DMS153 treated with DMSO at 0.1 percent for 48 hours (cell line): ENCODE results near the gene LSM2.
"Not testable (repeated sequence)": the region's sequence is repeated elsewhere in the genome, so short reads cannot be mapped to it uniquely, and the experiment has no call there.

Source experiments
- DNase-seq: peaks from one replicate; lab custom pipeline; 2025; ENCODE audit not compliant: unreplicated experiment; lab: John Stamatoyannopoulos, UW

The LSM2 gene

DNA sequence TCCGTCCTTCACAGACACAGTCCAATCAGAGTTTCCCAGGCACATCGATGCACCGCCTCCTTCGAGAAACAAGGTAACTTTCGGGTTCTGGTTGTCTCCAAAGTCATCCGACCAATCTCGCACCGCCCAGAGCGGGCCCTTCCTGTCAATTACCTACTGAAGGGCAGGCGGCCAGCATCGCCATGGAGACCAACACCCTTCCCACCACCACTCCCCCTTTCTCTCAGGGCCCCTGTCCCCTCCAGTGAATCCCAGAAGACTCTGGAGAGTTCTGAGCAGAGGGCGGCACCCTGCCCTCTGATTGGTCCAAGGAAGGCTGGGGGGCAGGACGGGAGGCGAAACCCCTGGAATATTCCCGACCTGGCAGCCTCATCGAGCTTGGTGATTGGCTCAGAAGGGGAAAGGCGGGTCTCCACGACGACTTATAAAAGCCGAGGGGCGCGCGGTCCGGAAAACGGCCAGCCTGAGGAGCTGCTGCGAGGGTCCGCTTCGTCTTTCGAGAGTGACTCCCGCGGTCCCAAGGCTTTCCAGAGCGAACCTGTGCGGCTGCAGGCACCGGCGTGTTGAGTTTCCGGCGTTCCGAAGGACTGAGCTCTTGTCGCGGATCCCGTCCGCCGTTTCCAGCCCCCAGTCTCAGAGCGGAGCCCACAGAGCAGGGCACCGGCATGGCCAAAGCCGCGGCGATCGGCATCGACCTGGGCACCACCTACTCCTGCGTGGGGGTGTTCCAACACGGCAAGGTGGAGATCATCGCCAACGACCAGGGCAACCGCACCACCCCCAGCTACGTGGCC, 20.7 kb upstream of the LSM2 start, which contains the start of gene HSPA1B:
Gene HSPA1B (plus strand): TSS at position 453 of the 794 bp plus-strand sequence. CDS start 213 bp downstream, at position 666.
- DNase-seq: peak; percentile 98

DNA sequence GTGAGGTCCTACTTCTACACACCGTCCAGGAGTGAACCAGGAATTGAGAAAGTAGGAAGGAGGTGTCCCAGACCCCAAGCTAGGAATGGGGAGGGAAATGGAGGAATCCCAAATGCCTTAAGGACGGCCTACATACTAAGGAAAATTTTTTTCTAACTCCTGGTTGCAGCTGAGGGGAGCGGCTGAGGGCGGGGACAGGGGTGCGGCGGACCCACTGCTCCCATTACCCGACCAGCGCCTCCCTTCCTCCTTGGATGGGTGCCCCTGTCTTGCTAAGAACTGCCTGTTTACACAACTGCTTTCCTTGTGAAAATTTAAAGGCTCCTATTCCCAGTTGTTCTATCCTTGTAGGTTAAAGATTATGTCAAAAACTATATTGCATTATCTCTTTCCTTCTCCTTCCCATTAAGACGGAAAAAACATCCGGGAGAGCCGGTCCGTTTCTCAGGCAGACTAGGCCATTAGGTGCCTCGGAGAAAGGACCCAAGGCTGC, 20.1 kb upstream of the LSM2 start:
- no peak for DNase-seq

DNA sequence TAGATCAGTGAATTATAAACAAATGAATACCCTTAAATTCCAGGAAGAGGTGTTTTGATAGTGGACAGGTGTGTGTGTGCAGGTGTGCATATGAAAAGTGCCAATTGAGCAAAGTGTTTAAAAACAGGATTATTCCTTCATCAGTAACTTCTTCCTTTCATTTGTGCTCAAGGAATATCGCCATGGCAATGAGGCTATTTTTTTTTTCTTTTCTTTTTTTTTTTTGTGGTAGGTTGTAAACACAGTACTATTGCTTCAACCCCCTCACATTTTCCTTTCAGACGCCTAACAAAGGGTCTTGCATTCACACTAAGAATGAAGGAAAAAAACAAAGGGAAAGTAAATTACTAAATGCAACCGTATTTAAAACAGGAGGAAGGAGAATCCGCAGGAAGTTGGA, 18.8 kb upstream of the LSM2 start:
- DNase-seq: no peak

DNA sequence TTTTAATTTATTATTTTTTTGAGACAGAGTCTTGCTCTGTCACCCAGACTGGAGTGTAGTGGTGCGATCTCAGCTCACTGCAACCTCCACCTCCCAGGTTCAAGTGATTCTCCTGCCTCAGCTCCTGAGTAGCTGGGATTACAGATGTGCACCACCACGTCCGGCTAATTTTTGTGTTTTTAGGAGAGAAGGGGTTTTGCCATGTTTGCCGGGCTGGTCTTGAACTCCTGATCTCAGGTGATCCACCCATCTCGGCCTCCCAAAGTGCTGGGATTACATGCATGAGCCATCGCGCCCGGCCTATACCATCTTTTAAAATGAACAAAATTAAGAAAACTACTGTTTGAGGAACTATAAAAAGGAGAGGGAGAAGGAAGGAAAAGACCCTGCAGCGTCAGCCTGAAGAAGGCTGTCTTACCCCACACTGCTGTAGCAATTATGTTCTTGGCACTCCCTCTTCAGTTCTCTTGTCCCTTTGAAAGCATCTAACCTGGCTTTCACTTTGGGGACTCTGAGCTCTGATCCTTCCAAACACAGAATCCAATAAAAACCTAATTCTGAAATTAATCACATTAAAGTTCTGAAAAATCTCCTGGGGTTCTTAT, 16.9 kb upstream of the LSM2 start:
- DNase-seq: not testable (repeated sequence)

DNA sequence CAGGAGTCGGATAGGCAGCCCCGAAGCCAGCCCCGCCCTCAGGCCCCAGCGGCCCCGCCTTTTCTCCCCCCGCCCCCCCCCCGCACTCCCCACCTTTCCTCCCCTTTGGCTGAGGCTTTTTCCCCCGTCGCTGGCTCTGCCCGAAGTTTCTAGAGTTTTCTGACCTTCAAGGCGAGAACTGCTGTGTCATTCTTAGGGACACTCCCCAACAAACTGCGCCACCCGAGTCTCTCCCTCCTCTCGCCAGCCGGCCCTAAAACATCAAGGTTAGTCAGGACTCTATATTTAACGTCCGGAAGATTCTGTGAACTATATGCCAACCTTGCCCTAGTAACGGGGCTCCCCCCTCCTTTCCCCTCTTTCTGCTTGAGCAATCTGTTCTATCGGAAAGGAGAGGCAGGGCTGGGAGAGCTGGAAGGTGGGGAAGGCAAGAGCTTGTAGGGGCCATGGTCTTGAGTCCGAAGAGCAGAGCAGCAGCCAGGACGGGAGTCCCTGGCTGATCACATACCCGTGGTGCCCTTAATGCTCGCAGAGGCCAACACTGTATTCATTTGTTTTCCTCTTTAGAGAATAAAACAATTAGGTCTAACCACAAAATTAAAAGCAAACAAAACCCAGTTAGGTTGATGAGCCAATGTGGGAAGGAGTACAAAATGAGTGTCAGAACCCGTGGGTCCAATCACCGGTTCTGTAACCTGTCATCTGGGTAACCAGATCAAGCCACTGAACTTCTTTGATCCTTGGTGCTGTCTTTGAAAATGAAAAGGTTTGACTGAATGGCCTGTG, 15.5 kb upstream of the LSM2 start:
- peak; percentile 42 for DNase-seq

DNA sequence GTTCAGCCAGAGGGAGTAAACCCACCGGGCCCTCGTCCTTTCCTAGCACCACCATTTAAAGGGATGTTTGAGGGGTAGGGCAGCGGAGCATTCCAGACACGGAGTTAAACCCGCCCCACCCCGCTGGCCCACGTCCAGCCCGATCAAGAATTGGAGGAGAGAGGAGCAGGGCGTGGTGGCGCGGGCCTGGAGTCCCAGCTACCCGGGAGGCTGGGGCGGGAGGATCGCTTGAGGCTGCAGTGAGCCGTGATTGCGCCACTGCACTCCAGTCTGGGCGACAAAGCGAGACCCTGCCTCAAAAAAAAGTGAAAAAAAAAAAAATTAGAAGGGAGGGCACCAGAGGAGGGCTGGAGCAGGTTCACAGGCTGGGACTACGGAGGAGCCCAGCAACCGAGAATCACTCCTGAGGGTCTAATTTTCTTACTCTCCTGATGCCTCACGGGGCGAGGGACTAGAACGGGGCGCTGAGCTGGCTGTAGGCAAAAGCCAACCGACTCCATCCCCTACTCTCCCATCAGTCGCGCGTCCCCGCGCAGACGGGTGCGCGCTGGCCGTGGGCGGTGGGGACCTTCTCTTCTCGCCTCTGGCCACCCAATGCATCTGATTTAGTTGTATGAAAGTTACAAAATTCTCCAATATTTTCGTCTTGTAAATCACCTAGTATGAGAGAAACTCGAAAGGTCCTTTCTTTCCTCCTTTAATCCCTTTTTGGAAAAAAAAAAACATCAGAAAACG, 14.7 kb upstream of the LSM2 start:
- no peak for DNase-seq

DNA sequence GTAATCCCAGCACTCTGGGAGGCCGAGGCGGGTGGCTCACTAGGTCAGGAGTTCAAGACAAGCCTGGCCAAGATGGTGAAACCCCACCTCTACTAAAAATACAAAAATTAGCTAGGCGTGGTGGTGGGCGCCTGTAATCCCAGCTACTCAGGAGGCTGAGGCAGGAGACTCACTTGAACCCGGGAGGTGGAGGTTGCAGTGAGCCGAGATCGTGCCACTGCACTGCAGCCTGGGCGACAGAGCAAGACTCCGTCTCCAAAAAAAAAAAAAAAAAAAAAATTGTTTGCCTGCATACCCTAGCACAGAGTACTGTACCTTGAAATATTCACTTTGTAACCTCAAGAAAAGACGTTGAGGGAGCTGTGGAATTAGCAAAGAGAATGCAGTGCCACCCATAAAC, 13.6 kb upstream of the LSM2 start:
- not testable (repeated sequence) for DNase-seq

DNA sequence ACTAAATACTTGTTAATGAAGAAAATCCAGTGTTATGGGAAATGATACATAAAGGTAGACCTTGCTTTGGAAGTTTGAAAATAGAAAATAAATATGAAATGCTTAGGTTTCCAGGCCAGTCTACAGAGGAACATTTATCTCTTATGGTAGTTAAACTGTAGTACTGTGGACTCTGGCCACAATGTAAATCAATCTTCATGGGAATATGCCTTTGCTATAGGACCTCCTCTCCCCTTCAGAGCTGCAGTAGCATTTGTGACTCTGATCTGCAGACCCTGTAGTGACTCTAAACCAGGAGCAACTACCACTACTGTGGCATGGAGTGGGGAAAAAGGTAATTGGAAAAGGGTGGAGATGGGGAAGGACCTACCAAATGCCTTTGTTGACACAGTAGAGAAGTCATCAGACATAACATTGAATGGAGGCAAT, 13.1 kb upstream of the LSM2 start:
- no peak for DNase-seq

DNA sequence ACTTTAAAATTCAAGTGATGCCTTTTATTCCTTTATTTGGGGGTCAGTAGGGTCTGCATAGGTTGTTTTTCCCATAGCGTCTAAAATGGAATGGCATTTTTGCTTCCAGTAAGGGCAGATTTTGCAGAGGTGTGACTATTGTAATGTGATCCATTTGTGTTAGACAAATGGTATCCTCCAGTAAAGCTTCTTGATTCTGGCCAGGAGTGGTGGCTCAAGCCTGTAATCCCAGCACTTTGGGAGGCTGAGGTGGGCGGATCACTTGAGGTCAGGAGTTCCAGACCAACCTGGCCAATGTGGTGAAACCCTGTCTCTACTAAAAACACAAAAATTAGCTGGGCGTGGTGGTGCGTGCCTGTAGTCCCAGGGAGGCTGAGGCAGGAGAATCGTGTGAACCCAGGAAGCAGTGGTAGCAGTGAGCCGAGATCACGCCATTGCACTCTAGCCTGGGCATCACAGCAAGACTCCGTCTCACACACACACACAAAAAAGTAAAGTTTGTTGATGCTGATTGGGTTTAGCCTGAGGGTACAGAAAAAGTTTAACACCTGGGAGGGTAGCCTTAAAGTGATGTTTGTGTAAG, 11.3 kb upstream of the LSM2 start:
- DNase-seq: not testable (repeated sequence)

DNA sequence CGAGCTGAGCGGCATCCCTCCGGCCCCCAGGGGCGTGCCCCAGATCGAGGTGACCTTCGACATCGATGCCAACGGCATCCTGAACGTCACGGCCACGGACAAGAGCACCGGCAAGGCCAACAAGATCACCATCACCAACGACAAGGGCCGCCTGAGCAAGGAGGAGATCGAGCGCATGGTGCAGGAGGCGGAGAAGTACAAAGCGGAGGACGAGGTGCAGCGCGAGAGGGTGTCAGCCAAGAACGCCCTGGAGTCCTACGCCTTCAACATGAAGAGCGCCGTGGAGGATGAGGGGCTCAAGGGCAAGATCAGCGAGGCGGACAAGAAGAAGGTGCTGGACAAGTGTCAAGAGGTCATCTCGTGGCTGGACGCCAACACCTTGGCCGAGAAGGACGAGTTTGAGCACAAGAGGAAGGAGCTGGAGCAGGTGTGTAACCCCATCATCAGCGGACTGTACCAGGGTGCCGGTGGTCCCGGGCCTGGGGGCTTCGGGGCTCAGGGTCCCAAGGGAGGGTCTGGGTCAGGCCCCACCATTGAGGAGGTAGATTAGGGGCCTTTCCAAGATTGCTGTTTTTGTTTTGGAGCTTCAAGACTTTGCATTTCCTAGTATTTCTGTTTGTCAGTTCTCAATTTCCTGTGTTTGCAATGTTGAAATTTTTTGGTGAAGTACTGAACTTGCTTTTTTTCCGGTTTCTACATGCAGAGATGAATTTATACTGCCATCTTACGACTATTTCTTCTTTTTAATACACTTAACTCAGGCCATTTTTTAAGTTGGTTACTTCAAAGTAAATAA, 10.6 kb upstream of the LSM2 start:
- DNase-seq: not testable (repeated sequence)

DNA sequence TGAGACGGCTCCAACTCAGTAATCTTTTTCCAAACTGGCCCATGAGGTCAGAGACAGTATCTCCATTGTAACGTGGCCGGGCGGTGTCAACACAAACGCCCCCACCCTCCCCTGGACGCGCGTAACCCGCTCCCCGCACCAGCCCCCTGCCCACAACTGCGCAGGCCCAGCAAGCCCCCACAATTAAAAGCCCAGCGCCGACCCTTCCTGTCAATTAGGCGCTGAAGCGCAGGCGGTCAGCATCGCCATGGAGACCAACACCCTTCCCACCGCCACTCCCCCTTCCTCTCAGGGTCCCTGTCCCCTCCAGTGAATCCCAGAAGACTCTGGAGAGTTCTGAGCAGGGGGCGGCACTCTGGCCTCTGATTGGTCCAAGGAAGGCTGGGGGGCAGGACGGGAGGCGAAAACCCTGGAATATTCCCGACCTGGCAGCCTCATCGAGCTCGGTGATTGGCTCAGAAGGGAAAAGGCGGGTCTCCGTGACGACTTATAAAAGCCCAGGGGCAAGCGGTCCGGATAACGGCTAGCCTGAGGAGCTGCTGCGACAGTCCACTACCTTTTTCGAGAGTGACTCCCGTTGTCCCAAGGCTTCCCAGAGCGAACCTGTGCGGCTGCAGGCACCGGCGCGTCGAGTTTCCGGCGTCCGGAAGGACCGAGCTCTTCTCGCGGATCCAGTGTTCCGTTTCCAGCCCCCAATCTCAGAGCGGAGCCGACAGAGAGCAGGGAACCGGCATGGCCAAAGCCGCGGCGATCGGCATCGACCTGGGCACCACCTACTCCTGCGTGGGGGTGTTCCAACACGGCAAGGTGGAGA, 8.5 kb upstream of the LSM2 start, which contains the start of the genes HSPA1A and HSPA1L:
Gene HSPA1A (plus strand): TSS at position 519 of the 814 bp plus-strand sequence. CDS start 214 bp downstream, at position 733.
Gene HSPA1L (minus strand): TSS at position 259 of the 814 bp plus-strand sequence. CDS start 3,311 bp downstream, outside the sequence.
- peak; percentile 89 for DNase-seq

DNA sequence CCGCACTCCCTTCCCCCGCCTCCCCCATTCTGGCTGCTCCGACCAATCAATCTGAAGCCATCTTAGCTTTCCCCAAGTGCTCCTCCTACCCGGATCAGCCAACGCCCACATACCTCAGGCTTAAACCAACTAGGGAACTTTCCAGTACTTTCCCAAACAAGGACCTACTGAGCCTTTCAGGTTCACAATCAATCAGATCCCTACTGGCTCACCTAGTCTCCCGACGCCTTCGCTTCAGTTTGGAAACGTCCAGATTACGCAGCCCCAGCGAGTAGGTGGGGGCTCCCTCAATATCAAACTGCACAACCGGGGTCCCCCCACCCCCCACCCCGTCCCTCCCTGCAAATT, 7.9 kb upstream of the LSM2 start:
- peak; percentile 94 for DNase-seq

DNA sequence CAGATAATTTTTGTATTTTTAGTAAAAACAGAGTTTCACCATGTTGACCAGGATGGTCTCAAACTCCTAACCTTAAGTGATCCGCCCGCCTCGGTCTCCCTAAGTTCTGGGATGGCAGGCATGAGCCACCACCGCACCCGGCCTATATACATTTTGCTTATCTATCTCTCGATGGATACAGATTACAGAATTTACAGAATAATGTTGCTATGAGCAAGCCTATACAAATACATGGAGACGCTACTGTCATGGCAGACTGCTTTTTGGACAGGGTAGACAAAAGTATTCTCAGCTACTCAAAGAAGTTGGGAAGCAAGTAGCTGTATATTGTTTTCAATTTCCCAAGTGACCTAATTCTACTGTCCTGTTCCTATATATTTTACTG, 6.7 kb upstream of the LSM2 start:
- DNase-seq: no peak

DNA sequence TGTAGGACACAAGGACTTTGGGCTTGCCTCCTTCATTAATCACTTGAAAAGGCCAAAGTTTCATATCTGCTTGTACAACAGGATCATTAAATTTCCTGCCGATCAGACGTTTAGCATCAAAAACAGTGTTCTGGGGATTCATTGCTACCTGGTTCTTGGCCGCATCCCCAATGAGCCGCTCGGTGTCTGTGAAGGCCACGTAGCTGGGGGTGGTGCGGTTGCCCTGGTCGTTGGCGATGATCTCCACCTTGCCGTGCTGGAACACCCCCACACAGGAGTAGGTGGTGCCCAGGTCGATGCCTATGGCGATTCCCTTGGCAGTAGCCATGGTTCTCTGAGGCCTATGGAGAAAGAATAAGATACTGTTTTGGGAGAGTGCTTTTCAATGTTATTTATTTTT, 4.9 kb upstream of the LSM2 start:
- DNase-seq: no peak

DNA sequence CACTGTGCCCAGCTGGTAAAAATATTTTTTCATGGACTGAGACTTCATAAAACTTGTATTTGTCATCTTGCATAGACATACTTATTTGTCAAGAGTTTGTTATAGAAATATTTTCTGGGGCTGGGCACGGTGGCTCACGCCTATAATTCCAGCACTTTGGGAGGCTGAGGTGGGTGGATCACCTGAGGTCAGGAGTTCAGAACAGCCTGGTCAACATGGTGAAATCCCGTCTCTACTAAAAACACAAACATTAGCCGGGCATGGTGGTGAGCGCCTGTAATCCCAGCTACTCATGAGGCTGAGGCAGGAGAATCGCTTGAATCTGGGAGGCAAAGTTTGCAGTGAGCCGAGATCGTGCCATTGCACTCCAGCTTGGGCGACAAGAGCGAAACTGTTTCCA, 1.8 kb upstream of the LSM2 start:
- DNase-seq: not testable (repeated sequence)

DNA sequence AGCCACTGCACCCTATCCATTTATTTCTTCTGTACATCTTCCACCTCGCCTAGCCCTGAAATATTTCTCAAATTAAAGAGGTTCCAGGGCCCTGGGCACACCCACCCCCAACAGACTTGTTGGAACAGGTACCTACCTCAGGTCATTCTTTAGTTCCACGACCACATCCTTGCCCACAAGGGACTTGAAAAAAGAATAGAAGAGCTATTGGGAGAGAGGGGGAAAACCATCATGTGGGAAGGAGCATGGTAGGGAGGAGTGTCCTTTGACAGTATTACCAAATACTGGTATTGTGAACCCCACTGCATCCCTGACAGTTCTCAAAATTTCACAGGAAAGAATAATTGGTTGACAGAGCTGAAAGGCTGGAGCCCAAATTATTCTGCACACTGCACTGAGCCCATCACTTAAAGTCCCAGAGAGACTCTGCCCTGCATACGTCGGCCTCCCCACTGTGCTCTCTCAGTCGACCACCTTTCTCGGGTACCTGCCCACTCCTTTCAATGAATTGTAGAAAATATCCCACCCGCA, 762 bp downstream of the LSM2 start:
- no peak for DNase-seq

DNA sequence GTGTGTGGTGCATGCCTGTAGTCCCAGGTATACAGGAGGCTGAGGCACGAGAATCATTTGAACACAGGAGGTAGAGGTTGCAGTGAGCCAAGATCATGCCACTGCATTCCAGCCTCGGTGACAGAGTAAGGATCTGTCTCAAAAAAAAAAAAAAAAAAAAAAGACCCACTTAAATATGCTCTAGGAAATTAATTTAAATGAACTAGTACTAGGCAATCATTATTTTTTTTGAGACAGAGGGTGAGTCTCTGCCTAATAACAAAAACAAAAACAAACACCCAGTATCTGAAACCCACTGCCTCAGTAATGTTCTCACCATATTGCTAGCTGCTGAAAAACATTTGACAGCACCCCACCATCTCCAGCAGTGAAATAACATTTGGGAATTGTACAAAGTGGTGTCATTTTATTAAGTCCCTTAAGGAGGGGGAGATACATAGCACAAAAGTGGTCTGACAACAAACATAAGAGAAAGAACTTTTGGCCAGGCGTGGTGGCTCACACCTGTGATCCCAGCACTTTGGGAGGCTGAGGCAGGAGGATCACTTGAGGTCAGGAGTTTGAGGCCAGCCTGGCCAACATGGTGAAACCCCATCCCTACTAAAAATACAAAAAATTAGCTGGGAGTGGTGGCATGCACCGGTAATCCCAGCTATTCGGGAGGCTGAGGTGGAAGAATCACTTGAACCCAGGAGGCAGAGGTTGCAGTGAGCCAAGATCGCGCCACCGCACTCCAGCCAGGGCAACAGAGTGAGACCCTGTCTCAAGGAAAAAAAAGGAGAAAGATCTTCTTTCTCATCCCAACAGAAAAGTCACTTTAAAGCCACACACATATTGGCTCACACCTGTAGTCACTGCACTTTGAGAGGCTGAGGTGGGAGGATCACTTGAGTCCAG, 5.5 kb downstream of the LSM2 start:
- not testable (repeated sequence) for DNase-seq
